ENCODE data around the gene BLVRB.
"Not testable (repeated sequence)": the region's sequence is repeated elsewhere in the genome, so short reads cannot be mapped to it uniquely, and the experiment has no call there.

BLVRB gene

GRCh38 chr19:40486017-40486416 is 20.5 kb upstream of the BLVRB start:
- DNase-seq (ENCODE audit: low spot score) = no peak

- DNase-seq (ENCODE audit: low spot score) = not testable (repeated sequence)
These were observed 10.5 kb upstream of the BLVRB start for GRCh38 chr19:40475878-40476644.

DNA sequence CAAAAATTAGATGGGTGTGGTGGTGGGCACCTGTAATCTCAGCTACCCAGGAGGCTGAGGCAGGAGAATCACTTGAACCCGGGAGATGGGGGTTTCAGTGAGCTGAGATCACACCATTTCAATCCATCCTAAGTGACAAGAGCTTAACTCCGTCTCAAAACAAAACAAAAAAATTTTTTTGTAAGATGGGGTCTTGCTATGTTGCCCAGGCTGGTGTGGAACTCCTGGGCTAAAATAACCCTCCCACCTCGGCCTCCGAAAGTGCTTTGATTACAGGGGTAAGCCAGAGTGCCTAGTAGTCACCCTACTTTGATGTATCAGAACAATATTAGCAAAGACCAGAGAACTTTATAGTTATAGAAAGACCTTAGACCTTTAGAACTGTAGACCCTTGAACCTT is 9.2 kb upstream of the BLVRB start:
- DNase-seq (ENCODE audit: low spot score) = no peak

- no peak for DNase-seq (ENCODE audit: low spot score)
These were observed 7.0 kb upstream of the BLVRB start for GRCh38 chr19:40472516-40472915.

GRCh38 chr19:40471111-40471510 is 5.6 kb upstream of the BLVRB start:
- no peak for DNase-seq (ENCODE audit: low spot score)

DNA sequence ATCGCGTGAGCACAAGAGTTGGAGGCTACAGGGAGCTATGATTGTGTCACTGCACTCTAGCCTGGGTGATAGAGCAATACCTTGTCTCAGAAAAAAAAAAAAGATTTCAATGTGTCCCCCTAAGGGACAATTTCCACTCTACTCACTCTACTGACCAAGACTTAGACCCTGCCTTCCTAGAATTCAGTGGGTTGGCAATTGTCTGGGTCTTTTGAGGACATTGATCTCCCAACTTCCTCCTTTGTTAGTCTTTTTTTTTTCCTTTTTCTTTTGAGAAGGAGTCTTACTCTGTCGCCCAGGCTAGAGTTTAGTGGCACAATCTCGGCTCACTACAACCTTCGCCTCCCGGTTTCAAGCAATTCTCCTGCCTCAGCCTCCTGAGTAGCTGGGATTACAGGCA is 3.5 kb upstream of the BLVRB start:
- no peak for DNase-seq (ENCODE audit: low spot score)

GRCh38 chr19:40466985-40467734 is 1.6 kb upstream of the BLVRB start, which contains the start of gene SPTBN4:
Gene SPTBN4 (plus strand): TSS chr19:40467001. CDS start chr19:40472622, 5,621 bp downstream.
- no peak for DNase-seq (ENCODE audit: low spot score)

DNA sequence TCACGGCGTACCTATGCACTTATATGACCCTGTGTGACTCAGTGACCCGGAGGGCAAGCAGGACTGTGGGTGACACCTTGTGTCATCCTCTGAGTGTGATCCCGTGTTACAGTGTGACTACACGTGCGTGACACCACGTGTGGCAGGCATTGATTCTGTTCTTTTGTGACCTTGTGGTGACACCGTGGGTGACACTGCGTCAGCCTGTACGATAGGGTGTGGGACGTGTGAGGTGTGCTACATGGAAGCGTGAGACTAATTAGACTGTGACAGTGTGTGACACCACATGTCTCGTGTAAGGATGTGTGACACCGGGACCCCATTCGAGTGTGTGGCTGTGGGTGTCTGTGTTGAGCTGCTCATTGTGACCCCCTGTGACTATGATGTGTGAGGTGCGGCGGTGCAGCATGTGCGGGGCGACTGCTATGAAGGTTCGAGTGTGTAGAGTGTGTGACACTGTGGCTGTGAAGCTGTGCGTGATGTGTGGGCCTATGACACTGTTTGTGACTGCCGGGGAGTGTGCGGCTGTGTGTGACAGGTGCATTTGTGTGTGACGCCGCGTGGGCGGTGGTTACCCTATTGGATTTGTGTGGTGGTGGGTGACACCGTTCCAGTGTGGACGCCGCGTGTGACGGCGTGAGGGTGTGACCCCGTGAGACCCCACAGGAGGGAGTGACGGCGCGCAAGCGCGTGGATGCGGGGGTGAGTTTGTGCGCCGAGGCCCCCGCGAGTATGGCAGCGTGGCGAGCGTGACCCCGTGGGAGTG is 857 bp upstream of the BLVRB start:
- DNase-seq (ENCODE audit: low spot score) = peak; percentile 85

DNA sequence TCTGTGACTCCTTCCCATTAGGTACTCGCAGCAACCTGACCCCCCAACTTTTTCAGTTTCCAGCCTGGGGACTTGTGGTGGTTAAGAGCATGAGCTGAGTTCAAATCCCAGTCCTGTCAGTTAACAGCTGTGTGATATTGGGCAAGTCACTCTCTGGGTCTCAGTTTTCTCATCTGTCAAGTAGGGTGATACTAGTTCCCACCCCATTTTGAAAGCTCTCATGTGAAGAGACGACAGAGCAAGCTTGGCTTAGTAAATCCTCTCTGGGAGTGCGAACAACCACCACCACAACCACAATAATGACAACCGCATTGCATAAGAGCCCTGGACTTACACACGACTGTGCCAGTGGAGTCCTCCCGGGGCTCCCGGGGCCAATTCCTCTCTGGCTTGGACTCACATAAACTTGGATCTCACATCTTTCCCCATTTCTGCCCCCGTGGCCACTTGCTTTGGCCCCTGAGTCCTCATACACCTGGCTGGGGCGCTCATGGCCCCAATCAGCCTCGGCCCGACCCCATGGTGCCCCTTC is 454 bp downstream of the BLVRB start:
- peak; percentile 2 for DNase-seq (ENCODE audit: low spot score)

- peak; percentile 74 for DNase-seq (ENCODE audit: low spot score)
These were observed 1.2 kb downstream of the BLVRB start for GRCh38 chr19:40464059-40465024.

- DNase-seq (ENCODE audit: low spot score) = not testable (repeated sequence)
These were observed 1.9 kb downstream of the BLVRB start for GRCh38 chr19:40463587-40464037.

DNA sequence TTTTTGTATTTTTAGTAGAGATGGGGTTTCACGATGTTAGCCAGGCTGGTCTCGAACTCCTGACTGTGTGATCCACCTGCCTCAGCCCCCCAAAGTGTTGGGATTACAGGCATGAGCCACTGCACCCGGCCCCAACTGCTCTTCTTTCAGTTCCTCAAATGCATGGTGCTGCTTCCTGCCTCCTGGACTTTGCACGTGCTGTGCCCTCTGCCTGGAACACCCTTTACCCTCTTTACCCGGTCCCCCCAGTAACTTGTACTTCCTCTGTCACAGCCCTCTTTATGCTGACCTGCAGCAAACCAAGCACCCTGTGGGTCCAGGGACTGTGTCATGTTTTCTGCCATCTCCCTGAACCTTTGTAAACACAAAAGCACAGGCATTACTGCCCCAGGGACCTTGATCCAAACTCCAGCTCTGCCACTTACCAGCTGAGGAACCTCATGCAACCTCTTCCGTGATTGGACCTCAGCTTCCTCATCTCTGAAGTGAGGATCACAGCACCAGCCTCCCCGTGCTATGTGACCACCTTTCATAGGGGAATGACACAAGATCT is 3.8 kb downstream of the BLVRB start:
- DNase-seq (ENCODE audit: low spot score) = no peak

GRCh38 chr19:40460185-40460584 is 5.4 kb downstream of the BLVRB start:
- DNase-seq (ENCODE audit: low spot score) = no peak

DNA sequence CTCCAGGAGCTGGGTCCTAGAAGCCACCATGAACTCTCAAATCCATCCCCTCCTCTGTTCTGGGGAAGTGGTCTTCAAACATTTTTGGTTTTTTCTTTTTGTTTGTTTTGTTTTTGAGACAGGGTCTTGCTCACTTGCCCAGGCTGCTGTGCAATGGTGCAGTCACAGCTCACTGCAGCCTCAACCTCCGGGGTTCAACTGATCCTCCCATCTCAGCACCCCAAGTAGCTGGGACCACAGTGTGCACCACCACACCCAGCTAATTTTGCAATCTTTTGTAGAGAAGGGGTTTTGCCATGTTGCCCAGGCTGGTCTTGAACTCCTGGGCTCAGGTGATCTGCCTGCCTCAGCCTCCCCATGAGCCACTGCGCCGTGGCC is 7.0 kb downstream of the BLVRB start:
- no peak for DNase-seq (ENCODE audit: low spot score)

DNA sequence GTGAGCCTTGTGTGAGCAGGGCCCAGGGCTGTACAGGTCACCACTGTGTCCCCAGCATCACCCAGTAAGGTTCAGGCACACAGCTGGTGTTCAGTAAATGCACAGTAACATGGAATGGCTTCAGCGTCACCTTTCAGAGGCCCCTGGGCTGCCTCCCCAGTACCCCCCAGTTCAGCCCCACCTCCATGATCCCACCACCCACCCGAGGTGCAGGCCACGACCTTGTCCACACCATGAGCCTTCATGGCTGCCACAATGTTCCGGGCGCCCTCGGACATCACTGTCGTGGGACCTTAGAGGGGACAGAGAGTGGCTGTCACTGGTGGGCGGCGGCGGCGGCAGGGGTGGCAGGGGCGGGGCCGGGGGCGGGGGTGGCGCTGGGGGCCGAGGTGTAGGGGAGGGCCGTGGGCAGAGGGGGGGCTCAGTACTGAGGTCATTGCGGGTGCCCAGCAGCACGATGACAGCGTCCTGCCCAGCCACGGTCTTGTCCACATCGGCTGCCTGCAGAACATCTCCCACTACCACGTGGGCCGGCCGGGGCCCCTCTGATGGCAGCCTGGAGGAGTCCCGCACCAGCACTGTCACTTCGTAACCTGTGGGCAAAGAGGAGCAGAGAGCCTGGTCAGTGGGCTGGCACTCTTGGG is 7.5 kb downstream of the BLVRB start:
- no peak for DNase-seq (ENCODE audit: low spot score)

- DNase-seq (ENCODE audit: low spot score) = no peak
These were observed 8.5 kb downstream of the BLVRB start for GRCh38 chr19:40457048-40457447.

DNA sequence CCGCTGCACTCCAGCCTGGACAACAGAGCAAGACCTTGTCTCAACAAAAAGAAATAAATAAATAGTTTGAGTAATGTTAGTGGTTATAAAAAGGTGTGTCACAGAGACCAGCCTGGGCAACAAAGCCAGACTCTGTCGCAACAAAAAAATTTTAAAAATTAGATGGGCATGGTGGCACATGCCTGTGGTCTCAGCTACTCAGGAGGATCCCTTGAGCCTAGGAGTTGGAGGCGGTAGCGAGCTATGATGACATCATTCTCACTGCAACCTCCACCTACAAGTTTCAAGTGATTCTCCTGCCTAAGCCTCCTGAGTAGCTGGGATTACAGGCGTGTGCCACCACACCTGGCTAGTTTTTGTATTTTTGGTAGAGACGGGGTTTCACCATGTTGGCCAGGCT is 11.6 kb downstream of the BLVRB start:
- DNase-seq (ENCODE audit: low spot score) = not testable (repeated sequence)

GRCh38 chr19:40453151-40453735 is 12.3 kb downstream of the BLVRB start:
- DNase-seq (ENCODE audit: low spot score) = no peak

- no peak for DNase-seq (ENCODE audit: low spot score)
These were observed 13.5 kb downstream of the BLVRB start for GRCh38 chr19:40452016-40452415.

- no peak for DNase-seq (ENCODE audit: low spot score)
These were observed 14.9 kb downstream of the BLVRB start for GRCh38 chr19:40450664-40451063.

Data from CD4-positive, alpha-beta T cell treated with Interleukin-15 for 4 hours (primary cell).